H4 (cell line): Measurements from ENCODE around the gene ERFL. TPM values are rescaled to one million over a fixed set of nuclear protein-coding genes. Genes with fewer than 3 reads are reported as not detected.

Experiments used
- DNase-seq: peaks from one replicate; pipeline ENCODE4 v3.0.0-alpha.2; 2015; ENCODE audit warnings: low spot score
- total RNA-seq: library from RNA; depleted of rRNA; stranded (reverse); fragments of >200 nt; shearing (Covaris generic); gene quantifications from 2 replicates; pipeline ENCODE4 v1.2.3, GENCODE V29; 2014; rRNA removed

ERFL gene
- not detected in 2 replicates for total RNA-seq

- no peak for DNase-seq
These were observed at the start of gene ERFL for GRCh38 chr19:41928221-41928683. TSS of gene ERFL (minus strand) at chr19:41928449. CDS start at chr19:41912919, 15,530 bp downstream.

- no peak for DNase-seq
These were observed 49.7 kb upstream of the ERFL start for GRCh38 chr19:41977916-41978315.

- DNase-seq = no peak
These were observed 46.4 kb upstream of the ERFL start for GRCh38 chr19:41974652-41975051.

- DNase-seq = no peak
These were observed 43.1 kb upstream of the ERFL start for GRCh38 chr19:41971363-41971762.

- DNase-seq = no peak
These were observed 41.7 kb upstream of the ERFL start for GRCh38 chr19:41969772-41970458.

GRCh38 chr19:41968751-41969595 is 40.7 kb upstream of the ERFL start:
- DNase-seq = no peak

GRCh38 chr19:41967054-41967783 is 39.0 kb upstream of the ERFL start:
- DNase-seq = no peak

- no peak for DNase-seq
These were observed 36.9 kb upstream of the ERFL start for GRCh38 chr19:41965106-41965505.

- no peak for DNase-seq
These were observed 32.7 kb upstream of the ERFL start for GRCh38 chr19:41960973-41961372.

- peak; percentile 92 for DNase-seq
These were observed 31.1 kb upstream of the ERFL start, which contains the start of gene RABAC1 for GRCh38 chr19:41959056-41960053. TSS of gene RABAC1 (minus strand) at chr19:41959321. CDS start at chr19:41959292, 29 bp downstream.

GRCh38 chr19:41958367-41959055 is 30.3 kb upstream of the ERFL start:
- DNase-seq = peak; percentile 61

- peak; percentile 92 for DNase-seq
These were observed 29.7 kb upstream of the ERFL start for GRCh38 chr19:41957838-41958366.

- no peak for DNase-seq
These were observed 29.1 kb upstream of the ERFL start for GRCh38 chr19:41957161-41957837.

- no peak for DNase-seq
These were observed 28.4 kb upstream of the ERFL start for GRCh38 chr19:41956621-41957020.

GRCh38 chr19:41955521-41955920 is 27.3 kb upstream of the ERFL start:
- DNase-seq = no peak

- peak; percentile 59 for DNase-seq
These were observed 23.5 kb upstream of the ERFL start for GRCh38 chr19:41951686-41952172.

- DNase-seq = no peak
These were observed 18.8 kb upstream of the ERFL start for GRCh38 chr19:41947091-41947490.

GRCh38 chr19:41945135-41945766 is 17.0 kb upstream of the ERFL start:
- no peak for DNase-seq

- no peak for DNase-seq
These were observed 16.1 kb upstream of the ERFL start for GRCh38 chr19:41944336-41944735.
